ENCODE results near the gene CD274. TPM values are rescaled to one million over a fixed set of nuclear protein-coding genes. Genes with fewer than 3 reads are reported as not detected.

The CD274 gene
- total and polyA plus RNA-seq, 7 donors, result 0.69 to 4.6 (median 2.5) TPM

GRCh38 chr9:5437254-5438216 lies 12.8 kb upstream of the CD274 start, which contains the start of gene PLGRKT:
Gene PLGRKT (minus strand): TSS chr9:5437925. CDS start chr9:5431977, 5,948 bp downstream.
- no peaks in the 10 kb centered on the region for H3K27me3 ChIP-seq (ENCODE audit: insufficient read depth in 3 of 3, low read length in 2 of 3)
- TF ChIP-seq CTCF (IDR thresholded peaks at IDR 0.05), result peak; percentile 27
- peak within 1 kb of the TSS; percentile 70 for H3K4me3 ChIP-seq
- peaks cover 15% of the 10 kb centered on the region for H3K4me1 ChIP-seq
- 0 to 1% (median 0%) methylated on average over 55 of the region's 55 CpGs for WGBS, 3 donors
- peak within 1 kb of the TSS; percentile 92 for H3K27ac ChIP-seq
- ATAC-seq (peak; percentile 97 to 98 (median 98)), DNase-seq (peak; percentile 96 to 98)
- peaks cover 2 to 15% of the 10 kb centered on the region in 2 donors for H3K36me3 ChIP-seq (ENCODE audit: insufficient read depth in 1 of 2, low read depth in 1 of 2)
- intact Hi-C loops (cut with DNase I), result loop anchor here in 1 of 2 donors (5.0 to 10.0 kb wide), 3 partner anchors 150 to 693 kb away; partner anchors contain the start of genes AK3 and ERMP1
- no peaks in the 10 kb centered on the region for H3K9me3 ChIP-seq

GRCh38 chr9:5438301-5439162 lies 11.8 kb upstream of the CD274 start:
- WGBS, 3 donors, result 58 to 69% (median 58%) methylated on average over 21 of the region's 21 CpGs
- ATAC-seq, result peak; percentile 16 to 38 (median 26)
- no peaks in the 10 kb centered on the region for H3K9me3 ChIP-seq
- peak overlapping the region; percentile 92 for H3K27ac ChIP-seq
- no peak for DNase-seq
- H3K4me1 ChIP-seq, result peaks cover 15% of the 10 kb centered on the region
- TF ChIP-seq CTCF (IDR thresholded peaks at IDR 0.05), result no peak
- H3K4me3 ChIP-seq, result peak overlapping the region; percentile 70
- no peaks in the 10 kb centered on the region for H3K27me3 ChIP-seq (ENCODE audit: insufficient read depth in 3 of 3, low read length in 2 of 3)
- peaks cover 2 to 15% of the 10 kb centered on the region in 2 donors for H3K36me3 ChIP-seq (ENCODE audit: insufficient read depth in 1 of 2, low read depth in 1 of 2)
- intact Hi-C loops (cut with DNase I), result loop anchor here in 1 of 2 donors (5.0 to 10.0 kb wide), 3 partner anchors 149 to 694 kb away; partner anchors contain the start of genes AK3 and ERMP1

- 88 to 93% (median 92%) methylated on average over 3 of the region's 3 CpGs for WGBS, 3 donors
- Histone ChIP-seq H3K27me3 (ENCODE audit: insufficient read depth in 3 of 3, low read length in 2 of 3) (no peaks in the 10 kb centered on the region), H3K27ac (no peak overlapping the region), H3K4me3 (no peak overlapping the region), H3K36me3 (ENCODE audit: insufficient read depth in 1 of 2, low read depth in 1 of 2) (peaks cover 2 to 9% of the 10 kb centered on the region in 2 donors), H3K9me3 (no peaks in the 10 kb centered on the region), H3K4me1 (peaks cover 15% of the 10 kb centered on the region)
- DNase-seq (no peak), ATAC-seq (no peak)
- intact Hi-C loops (cut with DNase I), result loop anchor here in 1 of 2 donors (10.0 kb wide), 1 partner anchor 274 kb away; no protein-coding TSS in a partner anchor
- TF ChIP-seq CTCF (IDR thresholded peaks at IDR 0.05), result no peak
Measured at GRCh38 chr9:5440426-5440825, 9.9 kb upstream of the CD274 start.

GRCh38 chr9:5441043-5441442 lies 9.3 kb upstream of the CD274 start:
- no peak overlapping the region for H3K27ac ChIP-seq
- H3K27me3 ChIP-seq (ENCODE audit: insufficient read depth in 3 of 3, low read length in 2 of 3), result no peaks in the 10 kb centered on the region
- H3K36me3 ChIP-seq (ENCODE audit: insufficient read depth in 1 of 2, low read depth in 1 of 2), result peaks cover 2 to 3% of the 10 kb centered on the region in 2 donors
- DNase-seq (no peak), ATAC-seq (no peak)
- no peaks in the 10 kb centered on the region for H3K9me3 ChIP-seq
- H3K4me3 ChIP-seq, result no peak overlapping the region
- H3K4me1 ChIP-seq, result peaks cover 12% of the 10 kb centered on the region
- no peak for TF ChIP-seq CTCF (IDR thresholded peaks at IDR 0.05)
- WGBS, 3 donors, result 97 to 100% (median 98%) methylated on average over 2 of the region's 2 CpGs
- intact Hi-C loops (cut with DNase I), result loop anchor here in 1 of 2 donors (10.0 kb wide), 1 partner anchor 274 kb away; no protein-coding TSS in a partner anchor

All from psoas muscle (tissue), 8 donors.